HL-60/S4 treated with phorbol 12-myristate 13-acetate at 8.2 ng/mL for 4 days and 3 days (cell line): ENCODE results near the gene PRSS27.

Source experiments
- in situ Hi-C: fragments of 300-500 bp; cut with MboI; formaldehyde crosslinking; loops from 2 replicates; pipeline ENCODE4 v1.15.0; 2022; ENCODE audit warnings: low sequenced_read_pairs

Gene PRSS27

GRCh38 chr16:2710021-2710710 lies 9.9 kb downstream of the PRSS27 start:
- in situ Hi-C loops, result no loop called here

GRCh38 chr16:2709588-2709984 lies 10.4 kb downstream of the PRSS27 start:
- in situ Hi-C loops, result no loop called here

- in situ Hi-C loops, result no loop called here
Measured at GRCh38 chr16:2708955-2709587, 11.0 kb downstream of the PRSS27 start.

DNA sequence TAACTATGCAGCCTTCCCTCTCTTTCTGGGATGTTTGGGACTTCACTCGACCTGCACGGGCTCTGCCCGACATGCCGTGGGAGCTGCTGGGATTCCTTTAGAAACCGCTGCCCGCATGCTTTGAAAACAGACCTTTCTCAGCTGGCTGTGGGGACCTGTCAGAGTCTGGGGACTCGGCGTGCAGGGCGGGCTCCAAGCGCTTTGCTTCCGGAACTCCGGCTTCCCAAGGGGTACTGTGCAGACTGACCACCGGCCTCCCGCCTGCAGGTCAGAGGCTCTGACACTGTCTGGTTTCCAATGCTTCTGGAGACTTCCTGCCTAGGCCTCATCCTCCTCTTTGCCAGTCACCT lies 11.8 kb downstream of the PRSS27 start:
- in situ Hi-C loops, result no loop called here

GRCh38 chr16:2707368-2708289 lies 12.4 kb downstream of the PRSS27 start:
- in situ Hi-C loops, result no loop called here

DNA sequence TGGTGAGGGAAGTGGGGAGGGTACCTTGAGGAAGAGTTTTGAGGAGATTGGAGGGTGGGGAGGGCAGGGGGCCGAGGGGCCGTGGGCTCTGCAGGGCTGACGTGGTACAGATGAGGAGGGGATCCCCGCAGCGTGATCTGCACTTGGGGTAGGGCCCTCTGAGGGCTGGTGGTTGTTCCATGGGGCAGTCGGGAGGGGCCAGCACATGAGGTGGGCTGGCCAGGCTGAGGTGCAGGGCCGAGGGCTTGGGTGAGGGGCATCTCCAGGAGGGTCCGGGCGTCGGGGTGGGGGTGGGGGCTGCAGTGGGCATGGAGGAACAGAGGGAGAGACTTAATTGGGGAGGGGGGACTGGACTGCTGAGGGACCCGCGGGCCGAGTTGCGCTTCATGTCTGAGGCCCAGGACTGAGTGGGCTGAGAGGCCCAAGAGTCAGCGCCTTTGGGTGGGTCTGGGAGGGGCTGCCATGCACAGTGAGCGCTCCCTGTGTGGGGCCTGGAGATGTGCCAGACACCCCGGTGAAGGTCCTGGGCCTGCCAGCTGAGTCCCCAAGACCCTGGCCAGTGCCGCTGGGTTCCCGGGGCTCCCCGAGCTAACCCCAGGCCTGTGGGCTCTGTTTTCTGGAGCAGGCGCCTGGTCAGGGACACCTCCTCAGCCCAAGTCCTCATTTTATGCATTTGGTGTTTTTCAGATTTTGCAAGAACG lies 13.3 kb downstream of the PRSS27 start:
- in situ Hi-C loops, result no loop called here

DNA sequence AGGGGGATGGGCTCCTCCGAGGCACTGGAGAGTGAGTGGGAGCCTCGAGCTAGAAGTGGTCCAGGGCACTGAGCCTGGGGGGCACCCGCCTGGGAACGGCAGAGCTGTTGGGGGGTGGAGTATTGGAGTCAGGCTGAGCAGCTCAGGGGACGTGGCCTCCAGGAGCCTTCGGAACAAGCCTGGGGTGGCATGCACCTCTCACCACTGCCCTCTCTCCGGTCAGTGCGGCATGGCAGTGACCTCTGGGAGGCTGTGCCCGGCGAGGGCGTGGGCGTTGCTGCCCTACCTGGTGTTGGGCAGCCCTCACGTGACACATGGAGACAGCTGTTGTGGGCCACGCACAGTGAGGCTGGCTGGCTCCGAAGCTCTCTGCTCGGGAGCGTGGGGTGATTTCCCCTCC lies 13.9 kb downstream of the PRSS27 start:
- in situ Hi-C loops, result no loop called here

GRCh38 chr16:2705351-2705750 lies 14.7 kb downstream of the PRSS27 start:
- in situ Hi-C loops, result no loop called here

GRCh38 chr16:2704983-2705275 lies 15.1 kb downstream of the PRSS27 start:
- in situ Hi-C loops, result no loop called here

GRCh38 chr16:2704166-2704982 lies 15.7 kb downstream of the PRSS27 start:
- in situ Hi-C loops, result no loop called here

GRCh38 chr16:2702871-2703745 lies 16.9 kb downstream of the PRSS27 start:
- in situ Hi-C loops, result no loop called here

DNA sequence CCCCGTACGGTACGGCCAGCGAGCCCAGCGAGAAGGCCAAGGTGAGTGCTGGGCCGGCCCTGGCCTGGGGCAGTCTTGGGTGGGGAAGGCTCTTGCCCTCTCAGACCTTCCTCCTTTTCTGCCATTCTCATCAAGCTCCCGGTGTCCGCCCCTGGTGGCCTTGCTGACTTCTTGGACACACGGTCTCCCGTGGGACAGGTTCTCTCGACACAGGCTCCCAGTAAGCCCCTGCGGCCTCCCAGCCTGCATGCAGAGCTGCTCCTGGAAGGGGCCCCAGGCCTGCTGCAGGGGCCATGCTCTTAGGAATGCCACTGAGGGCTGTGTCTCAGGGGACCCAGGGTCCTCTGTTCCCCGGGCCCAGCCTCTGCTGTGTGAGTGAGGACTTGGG lies 17.6 kb downstream of the PRSS27 start:
- in situ Hi-C loops, result no loop called here

- in situ Hi-C loops, result no loop called here
Measured at GRCh38 chr16:2701713-2702437, 18.1 kb downstream of the PRSS27 start.

- in situ Hi-C loops, result no loop called here
Measured at GRCh38 chr16:2701272-2701671, 18.8 kb downstream of the PRSS27 start.

DNA sequence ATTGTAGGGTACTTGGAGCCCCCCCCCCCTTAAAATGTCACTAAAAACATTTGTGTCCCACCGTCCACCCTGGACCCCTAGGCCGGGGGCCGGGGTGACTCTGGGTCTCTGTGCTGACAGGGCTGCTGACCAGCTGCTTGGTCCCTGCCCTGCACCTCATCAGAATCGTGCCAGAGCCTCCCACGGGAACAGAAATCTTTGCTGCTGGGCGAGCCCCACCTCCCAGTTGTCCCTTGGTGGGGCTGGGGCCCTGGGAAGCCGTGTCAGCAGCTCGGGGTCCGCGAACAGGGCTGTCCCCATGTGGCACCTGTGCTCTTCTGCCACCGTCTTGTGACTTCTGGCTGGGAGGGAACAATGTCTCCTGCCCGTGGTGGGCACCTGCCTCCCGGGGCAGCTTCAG lies 19.2 kb downstream of the PRSS27 start:
- in situ Hi-C loops, result no loop called here

- in situ Hi-C loops, result no loop called here
Measured at GRCh38 chr16:2699791-2700600, 20.0 kb downstream of the PRSS27 start.

GRCh38 chr16:2698965-2699750 lies 20.9 kb downstream of the PRSS27 start:
- in situ Hi-C loops, result no loop called here
